ENCODE measurements around the gene GPBAR1. TPM values are rescaled to one million over a fixed set of nuclear protein-coding genes. Genes with fewer than 3 reads are reported as not detected.

Gene GPBAR1
- total and polyA plus RNA-seq, 9 of the 15 experiments (the other 6 are each of a cell fraction or from before 2014, with no cell fraction given) = not detected

DNA sequence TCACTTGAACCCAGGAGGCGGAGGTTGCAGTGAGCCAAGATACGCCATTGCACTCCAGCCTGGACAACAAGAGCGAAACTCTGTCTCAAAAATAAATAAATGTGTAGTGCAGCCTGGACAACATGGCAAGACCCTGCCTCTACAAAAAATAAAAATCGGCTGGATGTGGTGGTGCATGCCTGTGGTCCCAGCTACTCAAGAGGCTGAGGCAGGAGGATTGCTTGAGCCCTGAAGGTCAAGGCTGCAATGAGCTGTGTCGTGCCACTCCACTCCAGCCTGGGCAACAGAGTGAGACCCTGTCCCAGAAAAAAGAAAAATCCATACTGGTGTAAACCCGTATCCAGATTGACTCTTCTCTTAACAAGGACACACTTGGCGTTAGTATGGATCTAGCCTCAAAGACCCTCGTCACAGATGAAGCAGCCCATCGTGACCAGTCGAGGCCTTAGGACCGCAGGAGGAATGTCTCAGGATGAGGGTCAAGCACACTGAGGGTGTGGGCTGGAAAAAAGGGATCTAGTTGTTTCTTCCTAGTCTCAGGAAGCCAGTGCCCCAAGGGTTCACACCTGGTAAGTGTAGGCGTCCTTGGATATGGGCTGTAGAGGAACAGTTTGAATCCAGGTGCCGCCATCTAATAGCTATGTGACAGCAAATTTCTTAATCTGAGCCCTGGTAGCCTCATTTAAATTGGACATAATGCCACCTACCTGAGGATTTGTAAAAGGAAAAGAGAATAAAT is 4.0 kb upstream of the GPBAR1 start:
- H3K9me3 ChIP-seq (replicated peaks; ENCODE audit: control insufficient read depth, insufficient read depth, low read depth, low read length) = no peaks in the 10 kb centered on the region
- POLR2A ChIA-PET = interaction anchor here (0.5 to 1.5 kb wide), 7 partner anchors 9 to 79 kb away, joined by 3 to 7 read pairs (median 3); no protein-coding TSS in a partner anchor
- FAIRE-seq (no peak), DNase-seq (ENCODE audit: extremely low read depth in 1 of 4, low spot score in 3 of 4) (no peak), ATAC-seq (no peak)
- H3K4me2 ChIP-seq (ENCODE audit: insufficient read depth, low read length) = no peak overlapping the region
- no peak overlapping the region for H3K9ac ChIP-seq (ENCODE audit: insufficient read depth in 1 of 2, low read depth in 2 of 2, low read length in 2 of 2)
- H3K9me1 ChIP-seq (ENCODE audit: control insufficient read depth, insufficient read depth, low read length) = no peaks in the 10 kb centered on the region
- in situ Hi-C loops (cut with MboI) (loop anchor here (5.0 kb wide), 1 partner anchor 89 kb away; the partner anchor contains the start of gene CXCR1), intact Hi-C loops (cut with micrococcal nuclease) (loop anchor here (2.0 to 5.0 kb wide), 2 partner anchors 70 to 89 kb away; partner anchors contain the start of gene CXCR1)
- no peak overlapping the region; the same call in 2 of the 3 replicates for H3K27ac ChIP-seq (ENCODE audit: extremely low read depth, low read depth, low read length)
- WGBS (ENCODE audit: insufficient coverage, low coverage, missing lambda C conversion rate) = 86% methylated on average over 12 of the region's 13 CpGs
- peak overlapping the region; percentile 86; the same call in 1 of the 2 replicates for H2AFZ ChIP-seq (ENCODE audit: low read depth, low read length)
- peaks cover 0 to 3% of the 10 kb centered on the region in 2 experiments; a peak in 3 of 5 replicates for H3K4me1 ChIP-seq (replicated peaks in 1 of 2; ENCODE audit: control insufficient read depth in 2 of 2, insufficient read depth in 2 of 2, low read length in 2 of 2)
- H3K4me3 ChIP-seq = no peak overlapping the region
- no TSS peak for BruUV-seq (replicated peaks)
- CTCF ChIA-PET (ENCODE audit: low intra/inter-chr PET ratio) = interaction anchor here (1.1 kb wide), 1 partner anchor 71 kb away, joined by 8 read pairs; no protein-coding TSS in a partner anchor
- H3K36me3 ChIP-seq (ENCODE audit: control insufficient read depth, insufficient read depth, low read length) = peaks cover 33% of the 10 kb centered on the region; the same call in 2 of the 3 replicates
- no peaks in the 10 kb centered on the region for H4K20me1 ChIP-seq (replicated peaks; ENCODE audit: control insufficient read depth, insufficient read depth, low read length)
- no peaks in the 10 kb centered on the region for H3K27me3 ChIP-seq (ENCODE audit: control insufficient read depth in 2 of 2, insufficient read depth in 2 of 2, low read length in 2 of 2)
- H3K79me2 ChIP-seq (ENCODE audit: control insufficient read depth, insufficient read depth, low read length) = no peaks in the 10 kb centered on the region
- TF ChIP-seq HNRNPL (IDR thresholded peaks at IDR 0.05; ENCODE audit: low read depth, low read length) (no peak), SREBF2 (CRISPR knock-in tag; IDR thresholded peaks at IDR 0.05) (no peak), ZNF121 (CRISPR knock-in tag; conservative IDR thresholded peaks at IDR 0.05) (peak; percentile 39; the same call in 1 of the 2 replicates), SPI1 (IDR thresholded peaks at IDR 0.05; ENCODE audit: borderline replicate concordance, low read depth, low read length) (no peak), ZFP1 (CRISPR knock-in tag; IDR thresholded peaks at IDR 0.05) (no peak), SMAD3 (CRISPR knock-in tag; conservative IDR thresholded peaks at IDR 0.05) (no peak)
- TF ChIP-seq, protein P1, sequence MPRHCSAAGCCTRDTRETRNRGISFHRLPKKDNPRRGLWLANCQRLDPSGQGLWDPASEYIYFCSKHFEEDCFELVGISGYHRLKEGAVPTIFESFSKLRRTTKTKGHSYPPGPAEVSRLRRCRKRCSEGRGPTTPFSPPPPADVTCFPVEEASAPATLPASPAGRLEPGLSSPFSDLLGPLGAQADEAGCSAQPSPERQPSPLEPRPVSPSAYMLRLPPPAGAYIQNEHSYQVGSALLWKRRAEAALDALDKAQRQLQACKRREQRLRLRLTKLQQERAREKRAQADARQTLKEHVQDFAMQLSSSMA (CRISPR knock-in tag; IDR thresholded peaks at IDR 0.05) = no peak

Data from K562 (cell line).